SK-N-SH (cell line): ENCODE measurements around the gene DNAH10. TPM values are rescaled to one million over a fixed set of nuclear protein-coding genes. Genes with fewer than 3 reads are reported as not detected.
A peak's percentile ranks its signal among the peaks of the same experiment; 100 is the strongest.
"Not testable (repeated sequence)": the region's sequence is repeated elsewhere in the genome, so short reads cannot be mapped to it uniquely, and the experiment has no call there.

ENCODE experiments used
- CTCF ChIA-PET: fragments of 300-600, 350-600 bp; formaldehyde crosslinking; extraction: SDS; loops from one replicate; lab custom pipeline; 2021; lab: Yijun Ruan, JAX
- POLR2A ChIA-PET: fragments of 350-600 bp; sonication (Branson Sonifier 250); formaldehyde crosslinking; extraction: SDS; loops from one replicate; lab custom pipeline; 2020; ENCODE audit warnings: antibody characterized with exemption, inconsistent platforms; lab: Yijun Ruan, JAX
- DNase-seq: peaks from one replicate; pipeline ENCODE4 v3.0.0; 2012
- H2AFZ ChIP-seq: fragments of 200-600 bp; sonication (generic); 2 replicates; pipeline ENCODE4 v1.8.1; 2016; ENCODE audit warnings: antibody characterized with exemption, mild to moderate bottlenecking, low read depth
- H3F3A ChIP-seq: fragments of 200-600 bp; sonication (generic); replicated peaks from 2 replicates; pipeline ENCODE3; 2016; ENCODE audit warnings: antibody characterized with exemption, mild to moderate bottlenecking; ENCODE audit not compliant: insufficient read depth
- H3K27ac ChIP-seq, 2 experiments: fragments of 200-500 bp in 1 of 2; fragments of 200-600 bp in 1 of 2; sonication (Bioruptor generic) in 1 of 2; sonication (generic), shearing (Covaris generic) in 1 of 2; 2 replicates each; pipeline versions ENCODE4 v1.5.1 to v1.6.1; 2014 to 2016; ENCODE audit warnings: low read depth in 2 of 2, inconsistent platforms in 1 of 2, low read length in 1 of 2, mild to moderate bottlenecking in 1 of 2, mixed read lengths in 1 of 2
- H3K27me3 ChIP-seq: fragments of 200-600 bp; sonication (generic), shearing (Covaris generic); 2 replicates; pipeline ENCODE4 v1.6.1; 2016; ENCODE audit warnings: mixed run types; ENCODE audit not compliant: insufficient read depth
- H3K36me3 ChIP-seq, 2 experiments: fragments of 200-500 bp in 1 of 2; fragments of 200-600 bp in 1 of 2; sonication (Bioruptor generic) in 1 of 2; sonication (generic) in 1 of 2; replicated peaks in 1 of 2; 2 replicates each; pipeline versions ENCODE3 to v1.5.1; 2014 to 2016; ENCODE audit warnings: low read length in 1 of 2, mild to moderate bottlenecking in 1 of 2; ENCODE audit not compliant: insufficient read depth in 2 of 2, control insufficient read depth in 1 of 2
- H3K4me1 ChIP-seq, 2 experiments: fragments of 200-500 bp in 1 of 2; fragments of 200-600 bp in 1 of 2; sonication (Bioruptor generic) in 1 of 2; sonication (generic), shearing (Covaris generic) in 1 of 2; 2 replicates each; pipeline versions ENCODE4 v1.5.1 to v1.6.1; 2014 to 2016; ENCODE audit warnings: low read depth in 1 of 2, low read length in 1 of 2, mixed run types in 1 of 2; ENCODE audit not compliant: insufficient read depth in 2 of 2, control insufficient read depth in 1 of 2
- H3K4me2 ChIP-seq: fragments of 200-600 bp; sonication (generic), shearing (Covaris generic); 2 replicates; pipeline ENCODE4 v1.6.1; 2017; ENCODE audit warnings: mixed run types
- H3K4me3 ChIP-seq, 2 experiments: fragments of 200-500 bp in 1 of 2; fragments of 200-600 bp in 1 of 2; sonication (Bioruptor generic) in 1 of 2; sonication (generic), shearing (Covaris generic) in 1 of 2; 2 replicates each; pipeline versions ENCODE4 v1.5.1 to v1.8.1; 2014 to 2016; ENCODE audit warnings: low read depth in 2 of 2, inconsistent platforms in 1 of 2, low read length in 1 of 2, mild to moderate bottlenecking in 1 of 2, mixed read lengths in 1 of 2, moderate library complexity in 1 of 2
- H3K79me2 ChIP-seq: fragments of 200-600 bp; sonication (generic); 2 replicates; pipeline ENCODE4 v1.8.1; 2017; ENCODE audit warnings: mild to moderate bottlenecking; ENCODE audit not compliant: insufficient read depth
- H3K9ac ChIP-seq: fragments of 200-600 bp; sonication (generic); 2 replicates; pipeline ENCODE4 v1.6.1; 2017; ENCODE audit warnings: mixed run types
- H3K9me2 ChIP-seq: fragments of 200-600 bp; sonication (generic); 2 replicates; pipeline ENCODE4 v1.6.1; 2017; ENCODE audit warnings: mixed run types
- H3K9me3 ChIP-seq: fragments of 200-600 bp; sonication (generic); 2 replicates; pipeline ENCODE4 v1.6.1; 2017; ENCODE audit warnings: mixed run types, mild to moderate bottlenecking, moderate library complexity
- H4K20me1 ChIP-seq: fragments of 200-600 bp; sonication (generic); 2 replicates; pipeline ENCODE4 v1.6.1; 2017; ENCODE audit warnings: mild to moderate bottlenecking, mixed run types; ENCODE audit not compliant: insufficient read depth
- ELF1 ChIP-seq: IDR thresholded peaks from 2 replicates; pipeline ENCODE4 v1.4.0; 2012
- EP300 ChIP-seq, 2 experiments: IDR thresholded peaks; 2 replicates each; pipeline versions ENCODE4 v1.4.0 to v1.6.1; 2012; ENCODE audit warnings: borderline replicate concordance in 1 of 2, low read depth in 1 of 2, low read length in 1 of 2
- FOXM1 ChIP-seq: IDR thresholded peaks from 2 replicates; pipeline ENCODE4 v1.4.0; 2012; ENCODE audit warnings: low read depth, mild to moderate bottlenecking
- GABPA ChIP-seq: IDR thresholded peaks from 2 replicates; pipeline ENCODE4 v1.4.0; 2012; ENCODE audit warnings: low read depth, mild to moderate bottlenecking
- GATA2 ChIP-seq: sonication (generic); formaldehyde crosslinking; IDR thresholded peaks from 2 replicates; pipeline ENCODE4 v1.5.0; 2020; ENCODE audit warnings: mild to moderate bottlenecking, missing genetic modification reagents
- IRF3 ChIP-seq: fragments of 150-350 bp; IDR thresholded peaks from 2 replicates; pipeline ENCODE4 v1.6.1; 2016; ENCODE audit warnings: mild to moderate bottlenecking, low read depth, low read length
- MAX ChIP-seq: IDR thresholded peaks from 2 replicates; pipeline ENCODE4 v1.4.0; 2012; ENCODE audit warnings: low read depth
- MXI1 ChIP-seq: IDR thresholded peaks from 2 replicates; pipeline ENCODE4 v1.6.1; 2012; ENCODE audit warnings: mild to moderate bottlenecking, low read depth, low read length, improper control_type of control experiment
- NRF1 ChIP-seq: IDR thresholded peaks from 2 replicates; pipeline ENCODE4 v1.6.1; 2012; ENCODE audit warnings: low read depth, mild to moderate bottlenecking, low read length
- USF1 ChIP-seq: IDR thresholded peaks from 2 replicates; pipeline ENCODE4 v1.4.0; 2012; ENCODE audit warnings: low read depth, borderline replicate concordance
- USF2 ChIP-seq: fragments of 150-350 bp; IDR thresholded peaks from 2 replicates; pipeline ENCODE4 v1.6.1; 2017; ENCODE audit warnings: antibody characterized with exemption, low read length, low read depth, borderline replicate concordance
- WGBS: methylation state at CpG from one replicate; pipeline ENCODE4 v1.1.6; 2017; ENCODE audit warnings: low lambda C conversion rate; 5-methylcytosine and 5-hydroxymethylcytosine counted together
- polyA plus RNA-seq, 3 experiments: library from polyadenylated mRNA; depleted of rRNA; stranded (reverse); fragments of >200 nt; gene quantifications; 2 replicates each; pipeline ENCODE4 v1.2.3, GENCODE V29; 2012

DNAH10 gene
- polyA plus RNA-seq, 1 of the 3 experiments (the other 2 are of a cell fraction) = 0.13 TPM

- CTCF ChIA-PET = interaction anchor here (0.6 kb wide), 1 partner anchor 82 kb away, joined by 3 read pairs; no protein-coding TSS in a partner anchor
- no peaks in the 10 kb centered on the region for H3K9me3 ChIP-seq
- POLR2A ChIA-PET = interaction anchor here (0.7 kb wide), 1 partner anchor 25 kb away, joined by 5 read pairs; no protein-coding TSS in a partner anchor
- H3K36me3 ChIP-seq = no peaks in the 10 kb centered on the region
- peaks cover 0 to 6% of the 10 kb centered on the region in 2 experiments; a peak in 1 of 4 replicates for H3K4me1 ChIP-seq
- peaks cover 13% of the 10 kb centered on the region for H3F3A ChIP-seq
- H3K27me3 ChIP-seq = no peaks in the 10 kb centered on the region
- no peak for TF ChIP-seq EP300 (IDR thresholded peaks at IDR 0.05; ENCODE audit: borderline replicate concordance in 1 of 2, low read depth in 1 of 2, low read length in 1 of 2)
- no peak for TF ChIP-seq ELF1
- TF ChIP-seq USF1 = no peak
- TF ChIP-seq FOXM1 = no peak
- no peak for TF ChIP-seq GATA2
- TF ChIP-seq IRF3 = no peak
- TF ChIP-seq MXI1 = no peak
- TF ChIP-seq MAX = no peak
- no peak for TF ChIP-seq USF2
- TF ChIP-seq NRF1 = no peak
- no peak for TF ChIP-seq GABPA
- no peak overlapping the region for H3K27ac ChIP-seq
- H3K4me2 ChIP-seq = no peak overlapping the region
- no peak overlapping the region for H3K9ac ChIP-seq
- no peak overlapping the region for H3K4me3 ChIP-seq
- no peaks in the 10 kb centered on the region for H3K9me2 ChIP-seq
- no peak overlapping the region for H2AFZ ChIP-seq
- no peaks in the 10 kb centered on the region for H4K20me1 ChIP-seq
- H3K79me2 ChIP-seq = no peaks in the 10 kb centered on the region
- no peak for DNase-seq
- 78% methylated on average over 5 of the region's 5 CpGs for WGBS
Measured at GRCh38 chr12:123910761-123911193, 148.7 kb downstream of the DNAH10 start.

GRCh38 chr12:123911672-123912409 is 149.7 kb downstream of the DNAH10 start:
- H3K79me2 ChIP-seq, H3K9me2 ChIP-seq, H3K36me3 ChIP-seq, H3K9me3 ChIP-seq, H3K4me1 ChIP-seq, H3K27ac ChIP-seq, H3K4me3 ChIP-seq, H2AFZ ChIP-seq, H3K9ac ChIP-seq, H3K27me3 ChIP-seq, H4K20me1 ChIP-seq, H3K4me2 ChIP-seq: not testable (repeated sequence)
- WGBS = 0% methylated on average over 1 of the region's 9 CpGs
- CTCF ChIA-PET = interaction anchor here (0.6 kb wide), 1 partner anchor 81 kb away, joined by 3 read pairs; no protein-coding TSS in a partner anchor
- DNase-seq = peak; percentile 57
- POLR2A ChIA-PET = interaction anchor here (0.7 kb wide), 1 partner anchor 26 kb away, joined by 5 read pairs; no protein-coding TSS in a partner anchor
- H3F3A ChIP-seq = peaks cover 13% of the 10 kb centered on the region
